GM21360 (cell line): ENCODE data around the gene MYO1B.

Experiments
- ATAC-seq: cut with Tn5 transposase; IDR thresholded peaks from one replicate; pipeline ENCODE4 v1.9.1; 2021; ENCODE audit warnings: mild to moderate bottlenecking, moderate library complexity; ENCODE audit not compliant: unreplicated experiment

Gene MYO1B

DNA sequence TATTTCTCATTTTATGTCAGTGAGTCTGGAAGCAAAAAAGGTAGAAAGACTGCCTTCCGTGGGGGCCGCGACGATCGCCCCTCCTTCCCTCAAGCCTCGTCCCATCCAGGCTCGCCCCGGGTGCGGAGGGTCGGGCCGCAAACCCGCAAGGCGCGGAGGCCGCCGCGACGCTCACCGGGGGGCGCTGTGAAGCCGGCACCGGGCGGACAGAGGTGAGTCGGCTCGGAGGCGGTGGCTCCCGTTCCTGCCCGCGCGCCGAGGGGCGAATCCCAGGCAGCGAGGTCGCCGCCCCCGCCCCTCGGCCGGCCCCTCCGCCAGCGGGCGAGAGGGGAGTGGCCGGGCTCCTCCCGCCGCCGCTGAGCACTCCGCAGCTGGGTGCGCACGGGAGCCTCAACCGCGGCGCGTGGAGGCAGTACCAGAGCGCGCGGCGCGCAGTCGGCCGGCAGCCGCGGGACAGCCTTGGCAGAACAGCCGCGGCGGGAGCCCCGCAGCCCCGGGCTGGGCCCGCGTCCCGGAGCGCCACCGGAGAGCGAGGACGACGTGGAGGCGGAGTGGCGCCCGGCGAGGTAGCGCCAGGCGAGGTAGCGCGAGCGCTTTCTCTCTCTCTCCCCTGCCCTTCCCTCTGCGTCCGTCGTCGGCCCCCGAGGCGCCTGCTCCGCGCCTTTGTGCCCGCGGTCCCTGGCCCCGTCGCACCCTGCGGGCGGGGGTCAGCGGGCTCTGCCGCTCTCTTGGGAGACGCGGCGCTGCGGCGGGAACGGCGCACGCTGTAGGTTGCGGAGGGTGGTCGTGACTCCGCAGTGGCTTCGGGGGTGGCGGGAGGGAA is at the start of gene MYO1B:
MYO1B (plus strand) TSS at position 359 of the 823 bp plus-strand sequence. CDS start 31,492 bp downstream, outside the sequence.
- peak; percentile 60 for ATAC-seq

DNA sequence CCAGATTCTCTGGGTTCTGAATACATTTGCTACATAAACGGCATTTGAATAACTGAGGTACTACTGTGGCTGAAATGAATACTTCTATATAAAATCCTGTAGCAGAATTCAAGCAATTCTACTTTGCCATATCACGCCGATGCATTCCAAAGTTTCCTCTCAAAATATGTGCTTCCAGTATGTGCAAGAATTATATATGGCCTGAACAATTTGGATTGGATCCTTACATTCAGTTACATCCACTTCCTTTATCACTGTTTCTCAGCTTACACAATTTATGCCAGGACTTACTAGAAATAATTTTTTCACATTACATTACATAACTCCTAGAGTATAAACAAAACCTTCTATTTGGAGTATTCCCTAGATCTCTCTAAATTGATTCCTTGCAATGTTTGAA is 48.1 kb upstream of the MYO1B start:
- no peak for ATAC-seq

DNA sequence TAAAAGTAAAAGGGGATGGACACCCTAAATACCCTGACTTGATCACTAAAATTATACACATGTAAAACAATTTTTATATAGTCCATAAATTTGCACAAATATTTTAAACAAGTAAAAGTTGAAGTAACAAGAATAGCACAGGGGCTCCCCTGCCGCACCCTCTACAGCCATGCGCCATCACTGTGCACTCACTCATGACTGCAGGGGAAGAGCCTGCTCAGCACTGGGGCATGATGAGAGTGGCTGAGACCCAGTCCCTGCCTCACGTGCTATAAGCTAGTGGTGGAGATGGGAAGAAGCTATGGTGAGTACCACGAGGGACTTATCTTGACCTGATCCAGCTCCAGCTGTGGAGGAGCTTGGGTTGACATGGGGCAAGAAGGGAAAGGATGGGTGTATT is 46.9 kb upstream of the MYO1B start:
- no peak for ATAC-seq

DNA sequence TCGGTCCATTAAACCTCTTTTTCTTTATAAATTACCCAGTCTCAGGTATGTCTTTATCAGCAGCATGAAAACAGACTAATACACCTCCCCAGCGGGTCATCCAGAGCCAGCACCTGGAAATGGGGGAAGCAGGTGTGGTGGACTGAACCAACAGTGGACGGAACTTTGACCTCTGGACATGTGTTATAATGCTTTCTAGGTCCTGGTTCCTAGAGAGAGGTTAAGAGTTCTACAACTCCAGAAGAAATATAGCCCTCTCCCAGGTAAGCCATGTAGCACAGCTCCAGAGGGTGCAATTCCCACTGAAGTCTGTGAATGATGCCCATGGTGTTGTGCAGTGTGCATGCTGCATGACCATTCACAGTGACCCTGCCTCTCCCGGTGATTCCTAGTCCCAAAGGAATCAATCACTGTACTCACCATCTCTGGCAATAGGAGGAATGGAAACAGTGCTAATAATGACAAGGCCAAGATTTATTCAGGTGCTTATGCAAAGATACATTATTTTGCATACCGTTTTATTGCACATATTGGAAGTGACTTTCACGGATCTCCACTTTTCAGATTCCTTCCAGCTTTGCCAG is 45.2 kb upstream of the MYO1B start:
- no peak for ATAC-seq

DNA sequence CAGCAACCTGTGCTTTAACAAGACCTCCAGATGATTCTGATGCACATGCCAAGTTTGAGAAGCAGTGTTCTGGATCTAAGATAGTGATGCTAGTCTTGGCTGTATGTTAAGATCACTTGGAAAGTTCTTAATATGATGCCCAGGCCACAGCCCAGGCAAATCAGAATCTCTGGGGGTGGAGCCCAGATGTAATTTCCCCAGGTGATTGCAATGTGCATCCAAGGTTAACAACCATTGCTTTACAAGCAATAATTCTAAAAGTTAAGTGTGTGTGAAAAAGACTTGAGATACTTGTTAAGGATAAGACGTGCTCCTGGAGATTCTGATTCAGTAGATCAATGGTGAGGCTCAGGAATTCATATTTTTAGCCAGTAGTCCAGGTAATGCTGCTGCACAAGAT is 44.3 kb upstream of the MYO1B start:
- ATAC-seq, result no peak

DNA sequence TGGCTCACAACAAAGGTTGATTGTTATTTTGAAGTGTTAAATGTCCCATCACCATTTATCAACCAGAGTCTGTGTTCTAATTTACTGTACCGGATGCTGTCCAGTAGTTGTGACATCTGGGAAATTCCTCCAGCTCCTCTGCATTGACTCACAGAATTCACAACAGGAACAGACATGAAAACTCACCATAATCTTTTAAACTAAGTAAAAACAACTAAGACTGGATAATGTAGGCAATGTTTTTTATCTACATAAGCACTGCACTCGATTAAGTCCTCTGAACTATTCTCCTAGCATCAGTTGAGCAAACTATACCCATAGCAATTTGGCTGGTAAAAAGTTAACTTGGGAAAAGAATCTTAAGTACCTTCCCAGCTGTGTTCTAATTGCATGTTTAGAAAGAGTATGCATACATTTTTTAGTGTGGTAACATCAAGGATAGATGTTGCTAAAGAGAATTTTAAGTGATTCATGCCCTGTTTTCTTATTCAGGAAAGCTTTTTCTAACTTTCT is 42.9 kb upstream of the MYO1B start:
- ATAC-seq, result no peak

DNA sequence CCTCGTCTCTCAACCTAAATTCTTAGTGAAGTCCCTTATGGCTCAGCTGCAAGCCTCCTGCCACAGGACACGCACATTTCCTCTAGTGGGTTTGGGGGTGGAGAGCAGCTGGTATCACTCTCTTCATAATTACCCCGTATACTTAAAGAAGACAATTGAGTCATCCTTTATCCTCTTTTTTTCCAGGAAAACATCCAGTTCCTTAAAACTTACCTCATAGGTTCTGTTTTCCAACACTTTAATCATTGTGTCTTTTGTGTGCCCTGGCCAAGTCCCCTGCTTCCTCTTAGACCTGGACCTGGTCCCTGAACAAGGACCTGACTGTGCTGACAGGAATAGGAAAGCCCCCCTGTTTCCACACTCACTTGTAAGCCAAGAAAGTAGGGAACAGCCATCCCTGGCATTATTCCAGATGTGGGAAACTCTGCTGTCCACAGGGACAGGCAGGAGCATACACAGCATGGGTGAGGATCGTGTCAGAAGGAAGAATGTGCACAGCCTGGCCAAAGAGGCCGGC is 42.3 kb upstream of the MYO1B start:
- no peak for ATAC-seq

- ATAC-seq, result no peak
These were observed 40.8 kb upstream of the MYO1B start for GRCh38 chr2:191204433-191204832.

- ATAC-seq, result no peak
These were observed 38.4 kb upstream of the MYO1B start for GRCh38 chr2:191206613-191207471.

- ATAC-seq, result no peak
These were observed 35.9 kb upstream of the MYO1B start for GRCh38 chr2:191209340-191209739.

DNA sequence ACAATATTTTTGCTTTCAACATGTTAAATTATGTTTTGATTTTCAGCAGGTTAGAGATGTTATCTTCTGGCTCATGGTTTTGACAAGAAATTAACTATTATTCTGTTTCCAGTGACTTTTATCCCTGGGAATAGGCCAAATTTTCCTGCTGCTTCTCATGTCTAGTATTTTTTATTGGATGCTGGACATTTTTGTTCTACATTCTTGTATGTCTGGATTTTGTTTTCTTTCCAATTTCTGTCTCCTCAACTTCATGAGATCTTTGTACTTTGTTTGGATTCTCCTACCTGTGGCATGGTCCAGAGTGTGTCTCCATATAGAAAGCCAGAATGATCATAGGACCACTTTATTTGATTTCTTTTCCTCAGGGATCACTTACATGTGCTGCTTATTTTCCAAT is 33.1 kb upstream of the MYO1B start:
- no peak for ATAC-seq

- no peak for ATAC-seq
These were observed 31.9 kb upstream of the MYO1B start for GRCh38 chr2:191213333-191213732.

GRCh38 chr2:191215230-191215629 is 30.0 kb upstream of the MYO1B start:
- ATAC-seq, result no peak

DNA sequence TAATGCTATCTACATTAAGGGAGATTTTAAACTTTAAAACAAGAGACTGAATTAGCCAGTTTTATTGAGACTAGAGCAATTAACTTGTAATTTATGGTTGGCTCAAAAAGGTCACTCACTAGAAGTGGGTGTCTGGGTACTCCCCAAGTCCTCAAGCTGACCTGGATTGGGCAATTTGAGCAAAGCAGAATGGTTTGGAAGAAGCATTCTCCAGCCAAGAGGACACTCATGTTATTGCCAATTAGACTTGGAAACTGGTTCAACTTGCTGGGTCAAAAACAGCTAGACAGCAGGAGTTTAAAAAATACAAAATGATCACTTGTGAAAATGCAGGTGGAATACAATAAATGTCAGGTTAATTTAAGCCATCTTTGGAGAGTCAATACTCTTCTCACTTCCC is 29.5 kb upstream of the MYO1B start:
- no peak for ATAC-seq

DNA sequence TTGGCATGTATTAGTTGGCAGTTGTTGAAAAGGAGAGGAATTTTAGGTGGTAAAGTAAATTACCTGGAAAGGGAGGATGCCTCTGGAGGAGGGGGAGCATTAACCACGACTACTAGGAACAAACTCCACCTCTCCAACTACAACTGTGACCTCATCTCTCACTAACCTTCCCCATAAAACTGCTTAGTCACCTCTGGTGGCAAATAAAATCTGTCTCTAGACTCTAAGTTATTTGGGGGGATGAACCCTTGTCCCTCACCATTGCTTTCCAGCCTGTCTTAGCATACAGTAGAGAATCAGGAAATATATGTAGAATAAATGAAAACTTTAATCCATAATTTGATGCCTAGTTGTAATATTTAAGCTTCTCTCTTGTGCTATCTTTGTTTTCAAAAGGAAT is 27.6 kb upstream of the MYO1B start:
- no peak for ATAC-seq

DNA sequence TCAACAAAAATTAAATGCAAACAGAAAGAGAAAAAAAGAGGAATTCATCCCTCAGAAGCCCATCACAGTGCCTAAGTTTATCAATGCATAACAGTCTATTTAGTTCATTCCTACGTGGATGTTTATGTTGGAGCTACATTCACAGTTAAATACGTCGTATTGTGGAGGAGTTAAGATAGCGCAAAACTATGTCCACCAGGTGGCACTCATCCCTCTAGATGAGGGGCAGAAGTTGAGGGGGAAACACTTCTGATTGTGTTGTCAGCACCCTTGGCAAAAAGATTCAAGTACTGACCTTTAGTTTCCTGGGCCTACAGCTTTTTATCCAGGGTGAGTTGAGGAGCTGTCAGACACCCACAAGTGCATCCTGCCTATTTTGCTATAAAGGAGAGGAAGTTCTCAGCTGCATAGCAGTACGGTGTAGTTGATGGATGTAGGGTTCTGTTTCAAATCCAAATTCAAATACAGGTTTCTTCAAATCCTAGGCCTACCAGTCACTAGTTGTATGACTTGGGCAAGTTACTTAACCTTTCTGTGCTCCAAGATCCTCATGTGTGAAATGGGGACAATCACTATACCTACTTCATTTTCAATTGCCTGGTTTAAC is 26.8 kb upstream of the MYO1B start:
- peak; percentile 69 for ATAC-seq

DNA sequence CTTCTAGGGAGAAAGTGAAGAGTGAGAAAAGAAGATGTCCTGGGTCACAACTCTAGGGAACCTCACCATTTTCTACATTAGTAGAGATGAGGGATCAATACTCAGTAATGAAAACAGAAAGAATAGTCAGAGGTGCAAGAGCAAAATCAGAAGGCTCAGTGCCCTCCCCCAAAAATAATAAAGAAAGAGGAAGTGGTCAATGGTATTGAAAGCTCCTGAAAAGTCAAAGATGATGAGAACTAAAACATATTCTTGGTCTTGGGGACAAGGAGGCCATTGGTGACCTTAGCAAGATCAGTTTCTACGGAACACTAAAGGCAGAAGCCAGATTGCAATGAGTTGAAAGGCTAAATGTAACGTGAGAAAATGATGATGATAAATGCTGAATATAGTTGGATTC is 24.5 kb upstream of the MYO1B start:
- peak; percentile 43 for ATAC-seq

- no peak for ATAC-seq
These were observed 23.5 kb upstream of the MYO1B start for GRCh38 chr2:191221666-191222065.

DNA sequence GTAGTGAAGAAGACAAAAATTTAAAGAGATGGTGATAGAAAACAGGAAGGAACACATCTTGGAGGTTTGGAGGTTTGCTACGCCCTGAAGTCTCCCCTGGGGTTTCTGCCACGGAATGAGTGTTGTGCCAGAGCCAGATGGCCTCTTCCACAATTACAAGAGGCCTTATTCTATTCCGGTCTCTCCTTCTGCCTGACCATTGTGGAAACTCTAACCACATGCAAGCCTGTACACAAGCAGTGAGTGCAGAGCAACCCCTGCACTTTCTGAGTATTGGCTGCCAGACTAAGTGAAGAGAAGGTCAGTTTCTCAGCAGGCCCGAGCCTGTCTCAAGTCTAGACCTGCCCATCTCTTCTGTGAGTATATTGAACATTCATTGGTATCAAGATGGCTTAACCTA is 22.7 kb upstream of the MYO1B start:
- no peak for ATAC-seq

GRCh38 chr2:191222952-191223351 is 22.3 kb upstream of the MYO1B start:
- ATAC-seq, result no peak

DNA sequence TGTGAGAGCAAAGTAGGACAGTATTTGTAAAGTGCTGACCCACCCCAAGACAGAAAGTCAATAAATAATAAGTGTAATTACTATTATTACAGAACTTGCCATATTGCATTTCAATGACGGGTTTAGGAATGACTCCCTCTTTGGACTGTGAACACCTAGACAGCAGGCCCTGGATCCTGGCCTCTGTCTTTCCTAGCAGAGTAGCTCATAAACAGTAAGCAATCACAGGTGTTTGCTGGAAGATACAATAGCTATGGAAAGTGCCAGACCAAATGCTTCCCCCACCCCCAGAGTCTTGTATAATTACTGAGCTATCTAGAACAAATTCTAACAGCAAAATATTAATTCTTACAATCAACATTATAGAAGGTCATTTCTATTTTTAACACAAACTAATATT is 20.1 kb upstream of the MYO1B start:
- ATAC-seq, result no peak
